COLO829 (cell line): ENCODE data around the gene RPL13A.
"Not testable (repeated sequence)": the region's sequence is repeated elsewhere in the genome, so short reads cannot be mapped to it uniquely, and the experiment has no call there.

Experiments used
- DNase-seq: peaks from one replicate; pipeline ENCODE4 v3.0.0; 2012; ENCODE audit warnings: low spot score

Gene RPL13A

GRCh38 chr19:49487277-49488045, at the start of gene RPL13A:
Gene RPL13A, plus strand, starts transcription at chr19:49487608. Its CDS starts 22 bp downstream, at chr19:49487630.
- DNase-seq = peak; percentile 97

- DNase-seq = no peak
These were observed 49.1 kb upstream of the RPL13A start for GRCh38 chr19:49438261-49438660.

GRCh38 chr19:49439836-49440235, 47.6 kb upstream of the RPL13A start:
- DNase-seq = no peak

- DNase-seq = no peak
These were observed 46.8 kb upstream of the RPL13A start for GRCh38 chr19:49440439-49441209.

- peak; percentile 66 for DNase-seq
These were observed 46.0 kb upstream of the RPL13A start, which contains the start of gene SLC17A7 for GRCh38 chr19:49441210-49441959. Gene SLC17A7, minus strand, starts transcription at chr19:49441527. Its CDS starts 148 bp downstream, at chr19:49441379.

- DNase-seq = no peak
These were observed 45.5 kb upstream of the RPL13A start for GRCh38 chr19:49441960-49442350.

GRCh38 chr19:49442354-49442753, 45.1 kb upstream of the RPL13A start:
- no peak for DNase-seq

GRCh38 chr19:49442771-49443365, 44.5 kb upstream of the RPL13A start:
- DNase-seq = peak; percentile 96

- DNase-seq = peak; percentile 81
These were observed 43.9 kb upstream of the RPL13A start for GRCh38 chr19:49443366-49444099.

- not testable (repeated sequence) for DNase-seq
These were observed 43.2 kb upstream of the RPL13A start for GRCh38 chr19:49444100-49444700.

GRCh38 chr19:49445997-49446396, 41.4 kb upstream of the RPL13A start:
- no peak for DNase-seq

- no peak for DNase-seq
These were observed 39.6 kb upstream of the RPL13A start for GRCh38 chr19:49447485-49448431.

- no peak for DNase-seq
These were observed 39.0 kb upstream of the RPL13A start for GRCh38 chr19:49448432-49448786.

GRCh38 chr19:49450405-49450804, 37.0 kb upstream of the RPL13A start:
- DNase-seq = no peak

GRCh38 chr19:49451430-49452181, 35.8 kb upstream of the RPL13A start, which contains the start of gene PIH1D1:
Gene PIH1D1, minus strand, starts transcription at chr19:49451814. Its CDS starts 240 bp downstream, at chr19:49451574.
- DNase-seq = peak; percentile 99

GRCh38 chr19:49453013-49453756, 34.2 kb upstream of the RPL13A start, which contains the start of gene ALDH16A1:
Gene ALDH16A1, plus strand, starts transcription at chr19:49453225. Its CDS starts 107 bp downstream, at chr19:49453332.
- peak; percentile 93 for DNase-seq

- no peak for DNase-seq
These were observed 33.6 kb upstream of the RPL13A start for GRCh38 chr19:49453757-49454240.

GRCh38 chr19:49455773-49456172, 31.6 kb upstream of the RPL13A start:
- DNase-seq = no peak
